CD14-positive monocyte (primary cell): Measurements from ENCODE around the gene SLC47A1. TPM values are rescaled to one million over a fixed set of nuclear protein-coding genes. Genes with fewer than 3 reads are reported as not detected.
A peak's percentile ranks its signal among the peaks of the same experiment; 100 is the strongest.

ENCODE experiments used
- DNase-seq, 3 donors: peaks; one replicate each; pipeline ENCODE4 v3.0.0-alpha.2; 2011 to 2022
- H2AFZ ChIP-seq: 2 replicates; pipeline ENCODE4 v1.6.0; 2012; ENCODE audit warnings: mild to moderate bottlenecking, low read depth, low read length, inconsistent platforms; ENCODE audit not compliant: insufficient read depth, poor library complexity, severe bottlenecking
- H3K27ac ChIP-seq, 2 donors: 1 replicate in 1 of 2; 2 replicates in 1 of 2; pipeline ENCODE4 v1.5.1; 2012 to 2013; ENCODE audit warnings: low read length in 2 of 2, control low read depth in 1 of 2, inconsistent platforms in 1 of 2, low read depth in 1 of 2, mild to moderate bottlenecking in 1 of 2
- H3K27me3 ChIP-seq, 2 donors: one replicate each; pipeline versions ENCODE4 v1.6.0 to v1.6.1; 2011 to 2013; ENCODE audit warnings: low read length in 2 of 2; ENCODE audit not compliant: control insufficient read depth in 2 of 2, insufficient read depth in 2 of 2
- H3K36me3 ChIP-seq, 2 donors: replicated peaks in 1 of 2; 1 replicate in 1 of 2; 2 replicates in 1 of 2; pipeline versions ENCODE4 v1.5.1 to v1.6.1; 2012 to 2013; ENCODE audit warnings: low read length in 2 of 2, control low read depth in 1 of 2, inconsistent platforms in 1 of 2, mild to moderate bottlenecking in 1 of 2; ENCODE audit not compliant: insufficient read depth in 2 of 2, control insufficient read depth in 1 of 2
- H3K4me1 ChIP-seq, 2 donors: 1 replicate in 1 of 2; 2 replicates in 1 of 2; pipeline versions ENCODE4 v1.5.1 to v1.6.1; 2012 to 2013; ENCODE audit warnings: low read length in 2 of 2, control low read depth in 1 of 2, inconsistent platforms in 1 of 2, mild to moderate bottlenecking in 1 of 2, moderate library complexity in 1 of 2; ENCODE audit not compliant: insufficient read depth in 2 of 2, control insufficient read depth in 1 of 2
- H3K4me2 ChIP-seq: replicated peaks from 2 replicates; pipeline ENCODE3; 2012; ENCODE audit warnings: low read length, moderate library complexity, mild to moderate bottlenecking; ENCODE audit not compliant: poor library complexity, severe bottlenecking; ENCODE audit errors: extremely low read depth
- H3K4me3 ChIP-seq, 3 experiments: fragments of 200-600 bp in 1 of 3; sonication (generic) in 1 of 3; replicated peaks in 1 of 3; 1 replicate in 2 of 3; 2 replicates in 1 of 3; pipeline ENCODE4 v1.5.1; 2011 to 2013; ENCODE audit warnings: low read length in 3 of 3, mild to moderate bottlenecking in 3 of 3, control low read depth in 2 of 3, low read depth in 2 of 3, inconsistent platforms in 1 of 3, moderate library complexity in 1 of 3
- H3K79me2 ChIP-seq: 2 replicates; pipeline ENCODE4 v1.6.0; 2012; ENCODE audit warnings: mild to moderate bottlenecking, control low read depth, inconsistent platforms, low read length, moderate library complexity; ENCODE audit not compliant: insufficient read depth
- H3K9ac ChIP-seq: 2 replicates; pipeline ENCODE4 v1.6.0; 2017; ENCODE audit warnings: low read length, mild to moderate bottlenecking; ENCODE audit not compliant: insufficient read depth, poor library complexity, severe bottlenecking
- H3K9me3 ChIP-seq, 2 donors: replicated peaks in 1 of 2; 1 replicate in 1 of 2; 2 replicates in 1 of 2; pipeline versions ENCODE4 v1.5.1 to v1.6.1; 2012 to 2013; ENCODE audit warnings: low read length in 2 of 2, control low read depth in 1 of 2; ENCODE audit not compliant: control insufficient read depth in 1 of 2, insufficient read depth in 1 of 2
- H4K20me1 ChIP-seq: 2 replicates; pipeline ENCODE4 v1.6.0; 2012; ENCODE audit warnings: mild to moderate bottlenecking, low read length, control low read depth, moderate library complexity; ENCODE audit not compliant: insufficient read depth
- H3K27ac Mint-ChIP-seq, 7 donors: one replicate each; pipeline ENCODE4 v1.8.0; 2020; ENCODE audit warnings: mild to moderate bottlenecking in 7 of 7, mixed read lengths in 7 of 7, moderate library complexity in 6 of 7, inconsistent platforms in 2 of 7
- H3K27me3 Mint-ChIP-seq, 3 donors: one replicate each; pipeline ENCODE4 v1.8.0; 2021 to 2022; ENCODE audit warnings: low read depth in 3 of 3, mild to moderate bottlenecking in 3 of 3, mixed read lengths in 3 of 3, moderate library complexity in 3 of 3, inconsistent platforms in 1 of 3
- H3K36me3 Mint-ChIP-seq, 2 donors: one replicate each; pipeline ENCODE4 v1.8.0; 2020; ENCODE audit warnings: mixed read lengths in 2 of 2, inconsistent platforms in 1 of 2, mild to moderate bottlenecking in 1 of 2
- H3K4me1 Mint-ChIP-seq: one replicate; pipeline ENCODE4 v1.8.0; 2020; ENCODE audit warnings: mild to moderate bottlenecking, mixed read lengths
- H3K4me3 Mint-ChIP-seq, 2 donors: one replicate each; pipeline ENCODE4 v1.8.0; 2020; ENCODE audit warnings: mild to moderate bottlenecking in 2 of 2, mixed read lengths in 2 of 2, moderate library complexity in 1 of 2
- H3K9me3 Mint-ChIP-seq, 7 donors: one replicate each; pipeline ENCODE4 v1.8.0; 2020 to 2022; ENCODE audit warnings: mixed read lengths in 7 of 7, mild to moderate bottlenecking in 6 of 7, moderate library complexity in 6 of 7, inconsistent platforms in 2 of 7
- CTCF ChIP-seq: fragments of 200-600 bp; IDR thresholded peaks from one replicate; pipeline ENCODE4 v1.8.0; 2022; ENCODE audit warnings: antibody characterized with exemption, mild to moderate bottlenecking
- WGBS: methylation state at CpG from one replicate; pipeline ENCODE4 v1.1.5; 2013; ENCODE audit warnings: missing lambda C conversion rate; ENCODE audit not compliant: insufficient coverage; 5-methylcytosine and 5-hydroxymethylcytosine counted together
- intact Hi-C, 2 donors: fragments of 100-400 bp; cut with micrococcal nuclease; formaldehyde crosslinking; loops; one replicate each; pipeline versions ENCODE4 v1.15.0 to v1.15.1; 2023
- polyA plus RNA-seq, 3 donors: library from polyadenylated mRNA; depleted of rRNA in 1 of 3; unstranded in 2 of 3; stranded (reverse) in 1 of 3; fragments of 300-500 nt in 2 of 3; fragments of >200 nt in 1 of 3; fragmentation: Illumina TruSeq in 2 of 3; gene quantifications; 1 replicate in 2 of 3; 2 replicates in 1 of 3; pipeline ENCODE4 v1.2.3, GENCODE V29; 2012 to 2021

The SLC47A1 gene
- polyA plus RNA-seq, 3 donors: 0.44 to 2.0 (median 0.49) TPM

GRCh38 chr17:19549746-19550623 is 16.3 kb downstream of the SLC47A1 start:
- no peak overlapping the region for H3K9ac ChIP-seq
- 100% methylated on average over 2 of the region's 7 CpGs for WGBS
- peaks cover 0 to 5% (median 2%) of the 10 kb centered on the region in 3 donors for H3K27me3 Mint-ChIP-seq

GRCh38 chr17:19551165-19551564 is 17.5 kb downstream of the SLC47A1 start:
- Histone ChIP-seq H3K4me3 (no peak overlapping the region), H3K4me2 (no peak overlapping the region), H3K4me1 (peaks cover 9 to 10% of the 10 kb centered on the region in 2 donors), H3K27me3 (no peaks in the 10 kb centered on the region), H3K9me3 (no peaks in the 10 kb centered on the region), H4K20me1 (no peaks in the 10 kb centered on the region), H3K79me2 (no peaks in the 10 kb centered on the region), H3K9ac (no peak overlapping the region), H2AFZ (no peak overlapping the region), H3K36me3 (no peaks in the 10 kb centered on the region), H3K27ac (no peak overlapping the region)
- peak overlapping the region in 2 of 7 donors; percentile 15 to 41 for H3K27ac Mint-ChIP-seq
- peaks cover 0 to 1% (median 0%) of the 10 kb centered on the region in 7 donors for H3K9me3 Mint-ChIP-seq
- intact Hi-C loops: no loop called here
- H3K36me3 Mint-ChIP-seq: peaks cover 5 to 22% of the 10 kb centered on the region in 2 donors
- DNase-seq: no peak
- no peak overlapping the region for H3K4me3 Mint-ChIP-seq
- WGBS: 96% methylated on average over 4 of the region's 5 CpGs
- H3K27me3 Mint-ChIP-seq: peaks cover 2 to 5% (median 4%) of the 10 kb centered on the region in 3 donors
- peaks cover 23% of the 10 kb centered on the region for H3K4me1 Mint-ChIP-seq
- no peak for TF ChIP-seq CTCF

More at GRCh38 chr17:19549746-19550623, 16.3 kb downstream of the SLC47A1 start:
- no peak for TF ChIP-seq CTCF
- peaks cover 0 to 1% (median 0%) of the 10 kb centered on the region in 7 donors for H3K9me3 Mint-ChIP-seq
- Histone ChIP-seq H3K36me3 (no peaks in the 10 kb centered on the region), H3K4me2 (no peak overlapping the region), H3K79me2 (no peaks in the 10 kb centered on the region), H3K4me3 (no peak overlapping the region), H2AFZ (no peak overlapping the region), H3K27ac (no peak overlapping the region), H3K4me1 (peaks cover 21% of the 10 kb centered on the region in 2 donors), H3K27me3 (no peaks in the 10 kb centered on the region), H3K9me3 (no peaks in the 10 kb centered on the region), H4K20me1 (no peaks in the 10 kb centered on the region)
- H3K36me3 Mint-ChIP-seq: peaks cover 5 to 19% of the 10 kb centered on the region in 2 donors
- H3K4me1 Mint-ChIP-seq: peaks cover 34% of the 10 kb centered on the region
- H3K4me3 Mint-ChIP-seq: no peak overlapping the region
- peak overlapping the region in 1 of 7 donors; percentile 11 for H3K27ac Mint-ChIP-seq
- DNase-seq: no peak
- intact Hi-C loops: loop anchor here in 1 of 2 donors (5.0 kb wide), 1 partner anchor 38 kb away; no protein-coding TSS in a partner anchor
